T47D (cell line): ENCODE data around the gene HEATR5A.
A peak's percentile ranks its signal among the peaks of the same experiment; 100 is the strongest.
"Not testable (repeated sequence)": the region's sequence is repeated elsewhere in the genome, so short reads cannot be mapped to it uniquely, and the experiment has no call there.

Source experiments
- DNase-seq, 2 experiments: peaks; one replicate each; pipeline versions ENCODE4 v3.0.0 to v3.0.0-alpha.2; 2011 to 2012; ENCODE audit warnings: low read depth in 1 of 2, low spot score in 1 of 2
- JUND ChIP-seq: IDR thresholded peaks from 2 replicates; pipeline ENCODE4 v1.6.1; 2012; ENCODE audit warnings: low read depth
- in situ Hi-C: cut with HindIII; loops from 2 replicates; pipeline ENCODE4 v1.10.0; 2016; ENCODE audit warnings: low sequenced_read_pairs, low pct_unique_long_range_greater_than_20kb

HEATR5A gene

DNA sequence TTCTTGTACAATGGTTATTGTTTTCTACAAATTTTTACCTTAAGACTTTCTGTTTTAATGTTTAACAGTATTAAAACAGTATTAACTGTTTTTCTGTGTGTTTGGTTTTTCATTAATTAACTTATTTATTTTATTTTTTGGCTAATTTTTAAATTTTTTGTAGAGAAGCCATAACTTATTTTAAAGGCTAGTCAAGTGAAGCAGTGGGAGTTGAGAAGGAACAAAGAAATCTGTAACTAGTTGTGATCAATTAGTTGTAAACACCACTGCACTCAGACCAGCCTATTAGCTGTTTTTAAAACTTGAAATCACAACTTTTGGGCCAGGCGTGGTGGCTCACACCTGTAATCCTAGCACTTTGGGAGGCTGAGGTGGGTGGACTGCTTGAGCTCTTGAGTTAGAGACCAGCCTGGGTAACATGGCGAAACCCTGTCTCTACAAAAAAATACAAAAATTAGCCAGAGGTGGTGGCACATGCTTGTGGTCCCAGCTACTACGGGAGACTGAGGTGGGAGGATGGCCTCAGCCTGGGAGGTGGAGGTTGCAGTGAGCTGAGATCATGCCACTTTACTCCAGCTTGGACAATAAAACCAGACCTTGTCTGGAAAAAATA lies 161.8 kb downstream of the HEATR5A start:
- in situ Hi-C loops = no loop called here
- no peak for TF ChIP-seq JUND
- no peak for DNase-seq

- DNase-seq, in situ Hi-C loops: not testable (repeated sequence)
These were observed 162.6 kb downstream of the HEATR5A start for GRCh38 chr14:31257554-31258426.

DNA sequence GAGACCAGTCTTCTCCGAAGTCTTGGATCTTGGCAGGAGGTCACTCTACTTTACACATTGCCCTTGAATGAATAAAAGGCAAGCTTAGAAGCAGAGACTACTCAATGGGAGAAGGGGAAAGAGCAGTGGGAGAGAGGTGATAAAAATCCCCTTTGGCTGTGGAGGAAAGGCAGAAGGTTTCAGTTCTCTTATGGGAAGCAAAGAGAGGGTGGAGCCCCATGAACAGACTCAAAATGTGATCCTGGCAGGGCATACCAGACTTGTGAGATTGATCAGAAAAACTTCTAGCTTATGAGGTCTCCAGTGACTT lies 163.2 kb downstream of the HEATR5A start:
- no peak for DNase-seq
- in situ Hi-C loops = no loop called here
- no peak for TF ChIP-seq JUND

DNA sequence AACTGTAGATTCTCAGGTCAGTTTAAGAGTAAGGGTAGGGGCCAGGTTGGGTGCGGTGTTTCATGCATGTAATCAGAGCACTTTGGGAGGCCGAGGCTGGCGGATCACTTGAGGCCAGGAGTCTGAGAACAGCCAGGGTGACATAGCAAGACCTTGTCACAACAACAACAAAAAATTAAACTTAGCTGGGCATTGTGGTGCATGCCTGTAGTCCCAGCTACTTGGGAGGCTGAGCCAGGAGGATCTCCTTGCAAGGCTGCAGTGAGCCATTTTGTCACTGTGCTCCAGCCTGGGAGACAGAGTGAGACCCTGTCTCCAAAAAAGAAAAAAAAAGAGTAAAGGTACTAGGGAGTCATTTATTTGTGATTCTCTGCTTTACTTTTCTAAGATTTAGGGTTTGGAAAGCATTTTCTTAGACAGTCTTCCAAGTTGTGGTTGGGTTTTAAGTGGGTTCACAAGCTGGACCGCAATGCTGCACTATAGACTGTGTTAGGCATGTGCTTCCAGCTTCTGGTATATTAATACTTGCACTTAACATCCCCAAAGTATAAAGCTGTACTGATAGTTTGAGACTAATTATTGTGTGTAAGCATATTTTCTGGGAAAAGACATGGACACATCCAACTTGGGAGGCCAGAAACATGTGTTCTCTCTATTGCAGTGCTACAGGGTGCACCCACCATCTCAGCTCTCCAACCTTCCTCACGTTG lies 163.7 kb downstream of the HEATR5A start:
- TF ChIP-seq JUND = no peak
- in situ Hi-C loops = no loop called here
- DNase-seq = no peak

- DNase-seq, in situ Hi-C loops: not testable (repeated sequence)
These were observed 164.4 kb downstream of the HEATR5A start for GRCh38 chr14:31255918-31256317.

DNA sequence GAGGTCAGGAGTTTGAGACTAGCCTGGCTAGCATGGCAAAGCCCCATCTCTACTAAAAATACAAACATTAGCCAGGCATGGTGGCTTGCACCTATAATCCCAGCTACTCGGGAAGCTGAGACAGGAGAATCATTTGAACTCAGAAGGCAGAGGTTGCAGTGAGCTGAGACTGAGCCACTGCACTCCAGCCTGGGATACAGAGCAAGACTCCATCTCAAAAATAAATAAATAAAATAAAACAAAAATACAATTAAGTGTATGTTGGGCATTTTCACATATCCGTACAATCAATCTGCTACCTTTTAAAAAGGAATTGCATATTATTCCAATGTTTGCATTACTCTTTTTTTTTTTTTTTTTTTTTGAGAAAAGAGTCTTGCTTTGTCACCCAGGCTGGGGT lies 165.1 kb downstream of the HEATR5A start:
- no peak for DNase-seq
- TF ChIP-seq JUND = no peak
- in situ Hi-C loops = no loop called here

GRCh38 chr14:31253746-31254471 lies 166.4 kb downstream of the HEATR5A start:
- in situ Hi-C loops = no loop called here
- no peak for DNase-seq
- no peak for TF ChIP-seq JUND

DNA sequence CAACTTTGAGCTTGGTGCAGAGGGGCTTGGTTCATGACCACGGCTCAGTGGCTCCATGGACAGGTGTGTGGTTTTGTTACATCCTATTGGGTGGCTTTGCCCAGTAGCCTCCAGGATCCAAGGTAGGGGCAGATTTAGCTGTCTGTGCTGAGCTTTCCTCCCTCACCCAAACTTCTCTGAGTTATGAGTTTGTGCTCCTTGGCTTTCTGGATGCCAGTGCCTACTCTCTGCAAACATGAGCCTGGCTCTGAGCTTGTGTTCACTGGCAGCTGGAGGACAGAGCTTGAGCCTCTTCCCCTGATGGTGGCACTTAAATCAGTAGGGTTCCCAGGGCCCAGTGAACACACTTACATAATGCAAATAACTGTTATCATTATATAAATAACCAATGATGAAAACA lies 167.5 kb downstream of the HEATR5A start:
- in situ Hi-C loops = no loop called here
- DNase-seq = peak in 1 of 2 experiments; percentile 25
- TF ChIP-seq JUND = no peak

- TF ChIP-seq JUND = no peak
- in situ Hi-C loops = no loop called here
- no peak for DNase-seq
These were observed 169.1 kb downstream of the HEATR5A start for GRCh38 chr14:31251028-31251958.

DNA sequence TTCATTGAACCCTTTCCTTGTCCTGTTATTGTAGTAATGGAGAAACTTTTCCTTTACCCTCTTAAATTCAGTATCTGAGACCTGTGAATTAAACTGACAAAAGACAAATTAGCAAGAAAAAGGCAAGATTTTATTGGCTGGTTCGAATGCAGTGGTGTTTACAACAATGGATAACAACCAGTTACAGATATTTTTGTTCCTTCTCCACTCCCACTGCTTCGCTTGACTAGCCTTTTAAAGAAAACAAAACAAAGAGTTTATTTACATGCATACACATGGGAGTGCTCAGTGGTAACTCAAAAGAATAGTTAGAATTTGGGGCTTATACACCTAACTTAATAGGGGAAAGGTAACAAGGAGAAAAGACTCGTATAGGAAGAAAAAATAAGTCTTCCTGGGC lies 175.7 kb downstream of the HEATR5A start:
- TF ChIP-seq JUND = no peak
- in situ Hi-C loops = no loop called here
- DNase-seq = no peak

- TF ChIP-seq JUND = no peak
- no peak for DNase-seq
- in situ Hi-C loops = no loop called here
These were observed 176.5 kb downstream of the HEATR5A start for GRCh38 chr14:31243860-31244259.

DNA sequence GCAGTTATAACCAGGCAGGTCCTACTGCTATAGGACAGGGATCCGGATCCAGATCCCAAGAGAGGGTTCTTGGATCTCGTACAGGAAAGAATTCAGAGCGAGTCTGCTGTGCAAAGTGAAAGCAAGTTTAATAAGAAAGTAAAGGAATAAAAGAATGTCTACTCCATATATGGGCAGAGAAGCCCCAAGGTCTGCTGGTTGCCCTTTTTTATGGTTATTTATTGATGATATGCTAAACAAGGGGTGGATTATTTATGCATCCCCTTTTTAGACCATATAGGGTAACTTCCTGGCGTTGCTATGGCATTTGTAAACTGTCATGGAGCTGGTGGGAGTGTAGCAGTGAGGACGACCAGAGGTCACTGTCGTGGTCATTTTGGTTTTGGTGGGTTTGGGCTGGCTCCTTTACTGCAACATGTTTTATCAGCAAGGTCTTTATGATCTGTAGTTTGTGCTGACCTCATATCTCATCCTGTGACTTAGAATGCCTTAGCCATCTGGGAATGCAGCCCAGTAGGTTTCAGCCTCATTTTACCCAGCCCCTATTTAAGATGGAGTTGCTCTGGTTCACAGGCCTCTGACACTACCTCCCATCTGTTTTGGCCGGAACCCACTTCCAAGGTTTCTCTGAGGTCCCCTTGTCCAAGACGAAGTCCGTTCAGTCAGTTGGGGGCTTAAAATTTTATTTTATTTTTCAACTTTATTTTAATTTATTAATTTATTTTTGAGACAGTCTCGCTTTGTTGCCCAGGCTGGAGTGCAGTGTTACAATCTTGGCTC lies 178.0 kb downstream of the HEATR5A start:
- in situ Hi-C loops, DNase-seq: not testable (repeated sequence)
